Thymus (tissue), 14 donors: ENCODE measurements around the gene CD58. TPM values are rescaled to one million over a fixed set of nuclear protein-coding genes. Genes with fewer than 3 reads are reported as not detected.
"Not testable (repeated sequence)": the region's sequence is repeated elsewhere in the genome, so short reads cannot be mapped to it uniquely, and the experiment has no call there.

Experiments
- DNase-seq, 9 donors: peaks; one replicate each; pipeline ENCODE4 v3.0.0-alpha.2; 2013; ENCODE audit warnings: low spot score in 9 of 9, low read depth in 6 of 9, missing footprints in 1 of 9
- H3K27ac ChIP-seq, 2 donors: one replicate each; pipeline ENCODE4 v1.5.1; 2013; ENCODE audit warnings: control low read depth in 1 of 2, low read depth in 1 of 2, low read length in 1 of 2, mild to moderate bottlenecking in 1 of 2, moderate library complexity in 1 of 2
- H3K27me3 ChIP-seq, 2 donors: one replicate each; pipeline ENCODE4 v1.5.1; 2013; ENCODE audit warnings: low read length in 1 of 2; ENCODE audit not compliant: control insufficient read depth in 2 of 2, insufficient read depth in 1 of 2
- H3K36me3 ChIP-seq, 2 donors: one replicate each; pipeline ENCODE4 v1.5.1; 2013; ENCODE audit warnings: low read length in 1 of 2, mild to moderate bottlenecking in 1 of 2, moderate library complexity in 1 of 2; ENCODE audit not compliant: control insufficient read depth in 2 of 2, insufficient read depth in 2 of 2
- H3K4me1 ChIP-seq, 2 donors: one replicate each; pipeline ENCODE4 v1.5.1; 2013; ENCODE audit warnings: low read length in 2 of 2; ENCODE audit not compliant: control insufficient read depth in 2 of 2, insufficient read depth in 2 of 2
- H3K4me3 ChIP-seq, 2 donors: one replicate each; pipeline ENCODE4 v1.5.1; 2013; ENCODE audit warnings: low read length in 2 of 2, control low read depth in 1 of 2, mild to moderate bottlenecking in 1 of 2
- H3K9me3 ChIP-seq, 2 donors: one replicate each; pipeline ENCODE4 v1.5.1; 2013; ENCODE audit warnings: low read length in 1 of 2, mild to moderate bottlenecking in 1 of 2; ENCODE audit not compliant: control insufficient read depth in 2 of 2, insufficient read depth in 1 of 2
- WGBS: extraction: QIAGEN DNeasy Blood & Tissue Kit; methylation state at CpG from one replicate; pipeline ENCODE4 v1.1.7; 2013; 5-methylcytosine and 5-hydroxymethylcytosine counted together
- long read RNA-seq, 10 donors: transcript quantifications; one replicate each; lab custom pipeline, GENCODE V29; 2026
- polyA plus RNA-seq: library from polyadenylated mRNA; stranded (reverse); fragments of 200-250 nt; gene quantifications from one replicate; pipeline ENCODE4 v1.2.3, GENCODE V29; 2013
- total RNA-seq: library from RNA; stranded (reverse); fragments of 120-200 nt; gene quantifications from one replicate; pipeline ENCODE4 v1.2.4, GENCODE V29; 2013
- donor health status: healthy.

Gene CD58
- total RNA-seq = 12.7 TPM
- 24.6 TPM for polyA plus RNA-seq
- long read RNA-seq, donor 1, partial matches to known transcripts = 0 of 2 reads
- long read RNA-seq, donor 1, other reads (novel, unspliced or antisense) = 0 of 2 reads
- long read RNA-seq, donor 2, transcript CD58-202 (6 exons, 1,098 nt) = major isoform, 17 of 21 reads
- long read RNA-seq, donor 2, partial matches to known transcripts = 0 of 21 reads
- long read RNA-seq, donor 2, other reads (novel, unspliced or antisense) = 0 of 21 reads
- long read RNA-seq, donor 3, transcript CD58-202 (6 exons, 1,098 nt) = major isoform, 13 of 20 reads
- long read RNA-seq, donor 3, partial matches to known transcripts = 0 of 20 reads
- long read RNA-seq, donor 3, other reads (novel, unspliced or antisense) = 0 of 20 reads
- long read RNA-seq, donor 4, transcript CD58-202 (6 exons, 1,098 nt) = major isoform, 6 of 9 reads
- long read RNA-seq, donor 4, partial matches to known transcripts = 0 of 9 reads
- long read RNA-seq, donor 4, other reads (novel, unspliced or antisense) = 0 of 9 reads
- long read RNA-seq, donor 5, transcript CD58-201 (4 exons, 892 nt) = minor isoform, 9 of 41 reads
- long read RNA-seq, donor 5, transcript CD58-202 (6 exons, 1,098 nt) = major isoform, 19 of 41 reads
- long read RNA-seq, donor 5, partial matches to known transcripts = 9 of 41 reads
- long read RNA-seq, donor 5, other reads (novel, unspliced or antisense) = 0 of 41 reads
- long read RNA-seq, donor 6, partial matches to known transcripts = 0 of 6 reads
- long read RNA-seq, donor 6, other reads (novel, unspliced or antisense) = 0 of 6 reads
- long read RNA-seq, donor 7, partial matches to known transcripts = 0 of 7 reads
- long read RNA-seq, donor 7, other reads (novel, unspliced or antisense) = 0 of 7 reads
- long read RNA-seq, donor 8, transcript CD58-202 (6 exons, 1,098 nt) = major isoform, 7 of 8 reads
- long read RNA-seq, donor 8, partial matches to known transcripts = 0 of 8 reads
- long read RNA-seq, donor 8, other reads (novel, unspliced or antisense) = 0 of 8 reads
- long read RNA-seq, donor 9, partial matches to known transcripts = 0 of 6 reads
- long read RNA-seq, donor 9, other reads (novel, unspliced or antisense) = 0 of 6 reads
- long read RNA-seq, donor 10, partial matches to known transcripts = 0 of 7 reads
- long read RNA-seq, donor 10, other reads (novel, unspliced or antisense) = 0 of 7 reads

- peak within 1 kb of the TSS; percentile 80 to 85 for H3K4me3 ChIP-seq
- H3K4me1 ChIP-seq = peaks cover 19 to 25% of the 10 kb centered on the region in 2 donors
- H3K27ac ChIP-seq = peak within 1 kb of the TSS; percentile 81 to 84
- DNase-seq = peak in 7 of 9 donors; percentile 56 to 82 (median 67)
- under 1% methylated on average over 90 of the region's 90 CpGs for WGBS
- H3K27me3 ChIP-seq = peaks cover 0 to 10% of the 10 kb centered on the region in 2 donors
- no peaks in the 10 kb centered on the region for H3K9me3 ChIP-seq
- no peaks in the 10 kb centered on the region for H3K36me3 ChIP-seq
Measured at GRCh38 chr1:116570358-116571214, at the start of gene CD58. TSS of gene CD58 (minus strand) at chr1:116571026. CDS start at chr1:116570972, 54 bp downstream.

GRCh38 chr1:116620392-116620791 lies 49.6 kb upstream of the CD58 start:
- not testable (repeated sequence) for DNase-seq, H3K27me3 ChIP-seq, H3K27ac ChIP-seq, H3K36me3 ChIP-seq, H3K9me3 ChIP-seq, H3K4me3 ChIP-seq, H3K4me1 ChIP-seq
- WGBS = 93% methylated on average over 3 of the region's 3 CpGs

DNA sequence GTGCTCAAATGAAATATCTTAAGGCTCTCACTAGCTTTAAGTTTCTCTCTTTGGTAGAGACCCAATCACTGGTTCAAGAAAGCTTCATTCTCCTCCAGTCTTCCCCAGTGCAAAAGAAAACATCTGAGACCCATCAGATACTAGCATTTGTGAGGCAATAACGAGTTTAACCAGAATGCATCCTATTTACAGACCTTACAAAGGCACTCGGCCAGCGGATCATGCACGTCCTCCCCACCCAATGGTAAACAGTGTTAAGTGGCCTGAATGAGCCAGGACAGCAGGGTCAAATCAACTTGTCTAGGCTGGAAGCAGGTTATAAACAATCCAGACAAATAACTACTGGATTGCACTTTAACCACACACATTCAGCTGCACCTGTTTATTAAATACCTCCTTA lies 48.3 kb upstream of the CD58 start:
- not testable (repeated sequence) for H3K9me3 ChIP-seq, DNase-seq, H3K27ac ChIP-seq, H3K36me3 ChIP-seq, H3K4me1 ChIP-seq, H3K27me3 ChIP-seq, H3K4me3 ChIP-seq
- 86% methylated on average over 4 of the region's 4 CpGs for WGBS

DNA sequence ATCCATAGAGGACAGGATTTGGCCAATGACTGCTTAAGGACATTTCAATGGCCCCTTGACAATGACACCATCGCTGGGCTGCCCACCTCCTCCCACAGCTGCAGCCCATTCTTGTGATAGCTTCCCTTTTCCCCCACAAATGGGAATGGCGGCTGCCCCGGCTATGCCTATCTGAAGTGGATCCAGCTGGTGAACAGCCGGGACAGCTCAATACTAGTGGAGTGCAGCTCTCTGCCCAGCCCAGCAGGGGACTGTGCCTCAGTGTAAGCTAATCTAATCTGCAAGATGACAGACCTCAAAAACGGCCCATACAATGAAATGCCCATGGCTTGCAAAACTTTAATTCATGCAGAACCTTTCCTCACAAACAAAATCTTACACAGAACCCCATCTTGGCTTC lies 47.0 kb upstream of the CD58 start:
- not testable (repeated sequence) for DNase-seq, H3K27me3 ChIP-seq, H3K4me3 ChIP-seq, H3K4me1 ChIP-seq, H3K36me3 ChIP-seq, H3K27ac ChIP-seq, H3K9me3 ChIP-seq
- WGBS = 94% methylated on average over 5 of the region's 5 CpGs

GRCh38 chr1:116613825-116614224 lies 43.0 kb upstream of the CD58 start:
- H3K27me3 ChIP-seq, H3K9me3 ChIP-seq, DNase-seq, H3K27ac ChIP-seq, H3K36me3 ChIP-seq, H3K4me1 ChIP-seq, H3K4me3 ChIP-seq: not testable (repeated sequence)
- 97% methylated on average over 13 of the region's 13 CpGs for WGBS

DNA sequence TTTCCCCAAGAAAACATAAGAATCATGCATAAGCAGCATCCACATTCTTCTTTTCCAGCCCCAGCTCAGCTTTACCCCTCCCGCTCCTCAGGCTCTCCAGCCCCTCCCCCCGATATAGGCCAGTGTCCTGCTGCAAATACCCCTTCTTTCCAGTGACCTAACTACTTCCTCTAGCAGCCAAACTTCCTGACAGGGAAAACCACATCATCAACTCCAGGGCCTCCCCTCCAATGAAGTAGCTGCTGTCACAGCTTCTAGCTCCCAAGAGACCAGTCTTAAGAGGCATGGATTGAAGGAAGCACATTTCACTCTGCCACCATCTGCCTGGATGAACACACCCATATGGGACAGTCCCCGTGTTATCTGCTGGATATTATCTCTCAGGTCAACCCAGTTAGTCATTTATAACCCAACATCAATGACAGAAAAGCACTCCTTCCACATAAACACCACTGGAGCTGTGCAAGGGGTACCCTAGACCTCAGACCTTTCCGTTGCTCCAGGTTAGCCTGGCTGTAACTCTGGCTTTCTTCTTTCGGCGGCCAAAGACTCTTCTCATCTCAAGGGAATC lies 39.1 kb upstream of the CD58 start:
- 82% methylated on average over 6 of the region's 6 CpGs for WGBS
- H3K9me3 ChIP-seq, H3K27ac ChIP-seq, H3K4me3 ChIP-seq, H3K27me3 ChIP-seq, DNase-seq, H3K4me1 ChIP-seq, H3K36me3 ChIP-seq: not testable (repeated sequence)

- not testable (repeated sequence) for H3K4me1 ChIP-seq, H3K36me3 ChIP-seq, DNase-seq, H3K27ac ChIP-seq, H3K4me3 ChIP-seq, H3K9me3 ChIP-seq, H3K27me3 ChIP-seq
- WGBS = 94% methylated on average over 2 of the region's 2 CpGs
Measured at GRCh38 chr1:116608841-116609240, 38.0 kb upstream of the CD58 start.

GRCh38 chr1:116608151-116608550 lies 37.3 kb upstream of the CD58 start:
- 98% methylated on average over 11 of the region's 12 CpGs for WGBS
- not testable (repeated sequence) for H3K9me3 ChIP-seq, H3K4me1 ChIP-seq, H3K27ac ChIP-seq, DNase-seq, H3K4me3 ChIP-seq, H3K36me3 ChIP-seq, H3K27me3 ChIP-seq
